GM23338 (cell line): ENCODE results near the gene CSTF3. TPM values are rescaled to one million over a fixed set of nuclear protein-coding genes. Genes with fewer than 3 reads are reported as not detected.
"Not testable (repeated sequence)": the region's sequence is repeated elsewhere in the genome, so short reads cannot be mapped to it uniquely, and the experiment has no call there.

Source experiments
- ATAC-seq: fragments of 200-7000 bp; cut with Tn5 transposase; 3 replicates; pipeline ENCODE4 v1.9.1; 2020
- DNase-seq: peaks from one replicate; pipeline ENCODE4 v3.0.0-alpha.2; 2015; ENCODE audit warnings: low spot score
- H2AFZ ChIP-seq: fragments of 200-600 bp; sonication (generic); 2 replicates; pipeline ENCODE4 v1.8.0; 2016; ENCODE audit warnings: antibody characterized with exemption, mild to moderate bottlenecking, moderate library complexity
- H3F3A ChIP-seq: fragments of 200-600 bp; sonication (generic); replicated peaks from 2 replicates; pipeline ENCODE4 v1.8.0; 2017; ENCODE audit warnings: antibody characterized with exemption, mixed run types, low read depth
- H3K27ac ChIP-seq: fragments of 200-600 bp; sonication (generic); 2 replicates; pipeline ENCODE4 v1.6.1; 2016; ENCODE audit warnings: low read depth
- H3K27me3 ChIP-seq: fragments of 200-600 bp; sonication (generic); 2 replicates; pipeline ENCODE4 v1.8.0; 2016; ENCODE audit warnings: mild to moderate bottlenecking, mixed run types, moderate library complexity; ENCODE audit not compliant: insufficient read depth
- H3K36me3 ChIP-seq: fragments of 200-600 bp; sonication (generic); 2 replicates; pipeline ENCODE4 v1.8.0; 2016; ENCODE audit warnings: mild to moderate bottlenecking; ENCODE audit not compliant: insufficient read depth
- H3K4me1 ChIP-seq: fragments of 200-600 bp; sonication (generic); 2 replicates; pipeline ENCODE4 v1.8.0; 2016; ENCODE audit warnings: mild to moderate bottlenecking, moderate library complexity; ENCODE audit not compliant: insufficient read depth
- H3K4me2 ChIP-seq: fragments of 200-600 bp; sonication (generic); 2 replicates; pipeline ENCODE4 v1.7.1; 2017; ENCODE audit warnings: mixed run types
- H3K4me3 ChIP-seq: fragments of 200-600 bp; sonication (generic); 2 replicates; pipeline ENCODE4 v1.6.1; 2016; ENCODE audit warnings: mixed run types
- H3K79me2 ChIP-seq: fragments of 200-600 bp; sonication (generic); replicated peaks from 2 replicates; pipeline ENCODE4 v1.8.0; 2017; ENCODE audit warnings: mild to moderate bottlenecking; ENCODE audit not compliant: insufficient read depth
- H3K9me2 ChIP-seq: fragments of 200-600 bp; sonication (generic); 2 replicates; pipeline ENCODE4 v1.8.0; 2017; ENCODE audit not compliant: insufficient read depth
- H4K20me1 ChIP-seq: fragments of 200-600 bp; sonication (generic); replicated peaks from 2 replicates; pipeline ENCODE4 v1.8.0; 2017; ENCODE audit warnings: mild to moderate bottlenecking; ENCODE audit not compliant: insufficient read depth
- H3K27ac Mint-ChIP-seq: 2 replicates; pipeline ENCODE4 v1.8.0; 2020; ENCODE audit warnings: inconsistent platforms, mild to moderate bottlenecking, moderate library complexity, mixed read lengths
- H3K27me3 Mint-ChIP-seq: 3 replicates; pipeline ENCODE4 v1.8.0; 2022; ENCODE audit warnings: low read depth, mild to moderate bottlenecking, moderate library complexity, mixed read lengths, inconsistent platforms; ENCODE audit not compliant: insufficient read depth, poor library complexity
- H3K36me3 Mint-ChIP-seq: 3 replicates; pipeline ENCODE4 v1.8.0; 2021; ENCODE audit warnings: low read depth, mild to moderate bottlenecking, inconsistent platforms, moderate library complexity, mixed read lengths
- H3K4me1 Mint-ChIP-seq: 3 replicates; pipeline ENCODE4 v1.8.0; 2020; ENCODE audit warnings: mild to moderate bottlenecking, inconsistent platforms, mixed read lengths
- H3K4me3 Mint-ChIP-seq: 3 replicates; pipeline ENCODE4 v1.8.0; 2021; ENCODE audit warnings: moderate library complexity, mild to moderate bottlenecking, inconsistent platforms, mixed read lengths
- H3K9me3 Mint-ChIP-seq: 3 replicates; pipeline ENCODE4 v1.8.0; 2020; ENCODE audit warnings: moderate library complexity, mild to moderate bottlenecking, inconsistent platforms, mixed read lengths
- EZH2 ChIP-seq: fragments of 200-600 bp; sonication (generic); IDR thresholded peaks from one replicate; pipeline ENCODE4 v1.8.0; 2017; ENCODE audit warnings: antibody characterized with exemption, mild to moderate bottlenecking, low read depth; ENCODE audit not compliant: unreplicated experiment
- JUNB ChIP-seq: IDR thresholded peaks from one replicate; pipeline ENCODE4 v1.6.1; 2016; ENCODE audit warnings: antibody characterized with exemption; ENCODE audit not compliant: unreplicated experiment
- NANOG ChIP-seq: IDR thresholded peaks from 2 replicates; pipeline ENCODE4 v1.6.1; 2016; ENCODE audit warnings: antibody characterized with exemption, borderline replicate concordance
- POLR2AphosphoS5 ChIP-seq: IDR thresholded peaks from 2 replicates; pipeline ENCODE4 v1.6.1; 2016; ENCODE audit warnings: antibody characterized with exemption, low read depth
- STAT1 ChIP-seq: IDR thresholded peaks from one replicate; pipeline ENCODE4 v1.6.1; 2016; ENCODE audit warnings: antibody characterized with exemption; ENCODE audit not compliant: unreplicated experiment
- ZNF114 ChIP-seq: fragments of 250-450 bp; sonication (Bioruptor Pico); IDR thresholded peaks from 2 replicates; pipeline ENCODE4 v1.5.0; 2020; ENCODE audit warnings: mild to moderate bottlenecking, moderate library complexity
- ZNF331 ChIP-seq: fragments of 250-450 bp; sonication (Bioruptor Pico); IDR thresholded peaks from 2 replicates; pipeline ENCODE4 v1.5.0; 2020; ENCODE audit warnings: low read depth, mild to moderate bottlenecking, moderate library complexity
- polyA plus RNA-seq: library from polyadenylated mRNA; unstranded; fragments of >200 nt; fragmentation: Nextera tagmentation; extraction: Ambion mirVana; gene quantifications from 2 replicates; pipeline ENCODE4 v1.2.1, GENCODE V29; 2016
- total RNA-seq: library from RNA; depleted of rRNA; stranded (reverse); fragments of >200 nt; shearing (Covaris generic); gene quantifications from 2 replicates; pipeline ENCODE4 v1.2.3, GENCODE V29; 2014
- TF ChIP-seq, protein P1 (sequence below): IDR thresholded peaks from 2 replicates; pipeline ENCODE4 v1.6.1; 2016; ENCODE audit warnings: antibody characterized with exemption
- TF ChIP-seq, protein P2 (sequence below): fragments of 250-450 bp; sonication (Bioruptor Pico); IDR thresholded peaks from 2 replicates; pipeline ENCODE4 v1.5.0; 2020; ENCODE audit warnings: mild to moderate bottlenecking, moderate library complexity

The CSTF3 gene
- total and polyA plus RNA-seq, 2 experiments from 2014 or later: 83.2 to 158 TPM

DNA sequence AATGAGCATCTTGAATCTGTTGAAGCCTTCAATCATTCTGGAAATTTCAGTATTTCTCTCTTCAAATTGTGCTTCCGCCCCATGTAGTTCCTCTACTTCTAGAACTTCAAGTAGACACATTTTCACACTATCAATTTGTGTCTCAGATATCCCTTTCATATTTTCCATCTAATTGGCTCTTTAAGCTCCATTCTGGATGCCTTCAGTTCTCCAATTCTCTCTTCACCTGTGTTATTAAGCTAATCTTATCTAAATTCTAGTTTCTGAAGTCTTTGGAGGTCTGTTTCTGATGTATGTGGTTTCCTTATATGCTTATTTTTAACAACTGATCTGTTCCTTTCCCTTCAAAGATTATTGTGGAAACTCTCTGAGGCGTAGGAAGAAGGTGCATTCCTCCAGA, 36.3 kb downstream of the CSTF3 start (continued):
- TF ChIP-seq, protein P1, sequence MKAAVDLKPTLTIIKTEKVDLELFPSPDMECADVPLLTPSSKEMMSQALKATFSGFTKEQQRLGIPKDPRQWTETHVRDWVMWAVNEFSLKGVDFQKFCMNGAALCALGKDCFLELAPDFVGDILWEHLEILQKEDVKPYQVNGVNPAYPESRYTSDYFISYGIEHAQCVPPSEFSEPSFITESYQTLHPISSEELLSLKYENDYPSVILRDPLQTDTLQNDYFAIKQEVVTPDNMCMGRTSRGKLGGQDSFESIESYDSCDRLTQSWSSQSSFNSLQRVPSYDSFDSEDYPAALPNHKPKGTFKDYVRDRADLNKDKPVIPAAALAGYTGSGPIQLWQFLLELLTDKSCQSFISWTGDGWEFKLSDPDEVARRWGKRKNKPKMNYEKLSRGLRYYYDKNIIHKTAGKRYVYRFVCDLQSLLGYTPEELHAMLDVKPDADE: no peak
- TF ChIP-seq ZNF114 (CRISPR knock-in tag) (no peak), POLR2AphosphoS5 (no peak)

DNA sequence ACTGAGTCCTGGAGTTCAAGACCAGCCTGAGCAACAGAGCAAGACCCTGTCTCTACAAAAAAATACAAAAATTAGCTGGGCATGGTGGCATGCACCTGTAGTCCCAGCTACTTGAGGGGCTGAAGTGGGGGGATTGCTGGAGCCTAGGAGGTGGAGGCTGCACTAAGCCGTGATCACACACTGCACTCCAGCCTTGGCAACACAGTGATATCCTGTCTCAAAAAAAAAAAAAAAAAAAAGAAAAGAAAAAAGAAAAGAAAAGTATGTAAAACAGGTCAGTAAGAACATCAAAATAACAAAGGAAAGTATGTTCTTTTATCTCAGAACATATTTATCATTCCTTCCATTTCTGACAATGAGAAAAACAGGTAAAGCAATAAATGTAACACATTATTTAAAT, 38.6 kb downstream of the CSTF3 start:
- peak overlapping the region; percentile 34 for H3K4me2 ChIP-seq
- not testable (repeated sequence) for H3K79me2 ChIP-seq, H3K9me2 ChIP-seq, H3K9me3 Mint-ChIP-seq, H3K36me3 ChIP-seq, H3F3A ChIP-seq, H4K20me1 ChIP-seq, H2AFZ ChIP-seq, H3K27me3 Mint-ChIP-seq, H3K27me3 ChIP-seq
- Mint-ChIP-seq H3K36me3 (peaks cover 11% of the 10 kb centered on the region; the same call in 2 of the 3 replicates), H3K27ac (peak overlapping the region; percentile 94), H3K4me3 (peak overlapping the region; percentile 19; the same call in 1 of the 3 replicates), H3K4me1 (peaks cover 45% of the 10 kb centered on the region)
- peaks cover 42% of the 10 kb centered on the region for H3K4me1 ChIP-seq
- H3K27ac ChIP-seq: peak overlapping the region; percentile 87
- 0 out of 2 replicates have a peak overlapping the region, but pooled peaks have one; percentile 1 for H3K4me3 ChIP-seq
- ATAC-seq (peak; percentile 82), DNase-seq (peak; percentile 66)

DNA sequence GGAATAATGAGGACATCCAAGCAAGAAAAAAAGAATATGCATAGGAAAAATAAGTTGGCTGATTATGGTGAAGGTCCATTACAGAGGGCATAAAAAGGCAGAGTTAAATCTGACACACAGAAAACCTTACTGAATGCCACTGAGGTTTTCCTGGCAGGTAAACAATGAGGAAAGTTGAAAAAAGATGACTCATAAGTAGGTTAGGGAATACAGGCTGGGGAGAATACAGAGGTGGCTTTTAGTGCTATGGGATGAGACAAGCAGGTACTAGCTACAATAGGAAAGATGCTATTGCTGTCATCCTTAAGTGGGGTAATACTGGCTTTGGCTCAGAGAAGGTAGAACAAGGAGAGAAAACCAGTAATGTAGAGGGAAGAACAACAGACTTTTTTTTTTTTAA, 44.7 kb downstream of the CSTF3 start:
- no peaks in the 10 kb centered on the region for H3K9me2 ChIP-seq
- Mint-ChIP-seq H3K36me3 (no peaks in the 10 kb centered on the region), H3K9me3 (no peaks in the 10 kb centered on the region), H3K4me3 (no peak overlapping the region), H3K4me1 (peaks cover 25% of the 10 kb centered on the region; the same call in 2 of the 3 replicates), H3K27me3 (no peaks in the 10 kb centered on the region), H3K27ac (peak overlapping the region; percentile 62)
- no peak overlapping the region for H3K4me2 ChIP-seq
- DNase-seq (no peak), ATAC-seq (peak; percentile 57; the same call in 2 of the 3 replicates)
- H3F3A ChIP-seq: no peaks in the 10 kb centered on the region
- H3K27ac ChIP-seq: 0 out of 2 replicates have a peak overlapping the region, but pooled peaks have one; percentile 1
- H3K27me3 ChIP-seq: no peaks in the 10 kb centered on the region
- H3K4me3 ChIP-seq: no peak overlapping the region
- no peaks in the 10 kb centered on the region for H4K20me1 ChIP-seq
- peaks cover 10% of the 10 kb centered on the region for H3K4me1 ChIP-seq
- H2AFZ ChIP-seq: no peak overlapping the region
- H3K36me3 ChIP-seq: no peaks in the 10 kb centered on the region
- no peaks in the 10 kb centered on the region for H3K79me2 ChIP-seq
- no peak for TF ChIP-seq EZH2
- TF ChIP-seq, protein P1: no peak
- TF ChIP-seq, protein P2, sequence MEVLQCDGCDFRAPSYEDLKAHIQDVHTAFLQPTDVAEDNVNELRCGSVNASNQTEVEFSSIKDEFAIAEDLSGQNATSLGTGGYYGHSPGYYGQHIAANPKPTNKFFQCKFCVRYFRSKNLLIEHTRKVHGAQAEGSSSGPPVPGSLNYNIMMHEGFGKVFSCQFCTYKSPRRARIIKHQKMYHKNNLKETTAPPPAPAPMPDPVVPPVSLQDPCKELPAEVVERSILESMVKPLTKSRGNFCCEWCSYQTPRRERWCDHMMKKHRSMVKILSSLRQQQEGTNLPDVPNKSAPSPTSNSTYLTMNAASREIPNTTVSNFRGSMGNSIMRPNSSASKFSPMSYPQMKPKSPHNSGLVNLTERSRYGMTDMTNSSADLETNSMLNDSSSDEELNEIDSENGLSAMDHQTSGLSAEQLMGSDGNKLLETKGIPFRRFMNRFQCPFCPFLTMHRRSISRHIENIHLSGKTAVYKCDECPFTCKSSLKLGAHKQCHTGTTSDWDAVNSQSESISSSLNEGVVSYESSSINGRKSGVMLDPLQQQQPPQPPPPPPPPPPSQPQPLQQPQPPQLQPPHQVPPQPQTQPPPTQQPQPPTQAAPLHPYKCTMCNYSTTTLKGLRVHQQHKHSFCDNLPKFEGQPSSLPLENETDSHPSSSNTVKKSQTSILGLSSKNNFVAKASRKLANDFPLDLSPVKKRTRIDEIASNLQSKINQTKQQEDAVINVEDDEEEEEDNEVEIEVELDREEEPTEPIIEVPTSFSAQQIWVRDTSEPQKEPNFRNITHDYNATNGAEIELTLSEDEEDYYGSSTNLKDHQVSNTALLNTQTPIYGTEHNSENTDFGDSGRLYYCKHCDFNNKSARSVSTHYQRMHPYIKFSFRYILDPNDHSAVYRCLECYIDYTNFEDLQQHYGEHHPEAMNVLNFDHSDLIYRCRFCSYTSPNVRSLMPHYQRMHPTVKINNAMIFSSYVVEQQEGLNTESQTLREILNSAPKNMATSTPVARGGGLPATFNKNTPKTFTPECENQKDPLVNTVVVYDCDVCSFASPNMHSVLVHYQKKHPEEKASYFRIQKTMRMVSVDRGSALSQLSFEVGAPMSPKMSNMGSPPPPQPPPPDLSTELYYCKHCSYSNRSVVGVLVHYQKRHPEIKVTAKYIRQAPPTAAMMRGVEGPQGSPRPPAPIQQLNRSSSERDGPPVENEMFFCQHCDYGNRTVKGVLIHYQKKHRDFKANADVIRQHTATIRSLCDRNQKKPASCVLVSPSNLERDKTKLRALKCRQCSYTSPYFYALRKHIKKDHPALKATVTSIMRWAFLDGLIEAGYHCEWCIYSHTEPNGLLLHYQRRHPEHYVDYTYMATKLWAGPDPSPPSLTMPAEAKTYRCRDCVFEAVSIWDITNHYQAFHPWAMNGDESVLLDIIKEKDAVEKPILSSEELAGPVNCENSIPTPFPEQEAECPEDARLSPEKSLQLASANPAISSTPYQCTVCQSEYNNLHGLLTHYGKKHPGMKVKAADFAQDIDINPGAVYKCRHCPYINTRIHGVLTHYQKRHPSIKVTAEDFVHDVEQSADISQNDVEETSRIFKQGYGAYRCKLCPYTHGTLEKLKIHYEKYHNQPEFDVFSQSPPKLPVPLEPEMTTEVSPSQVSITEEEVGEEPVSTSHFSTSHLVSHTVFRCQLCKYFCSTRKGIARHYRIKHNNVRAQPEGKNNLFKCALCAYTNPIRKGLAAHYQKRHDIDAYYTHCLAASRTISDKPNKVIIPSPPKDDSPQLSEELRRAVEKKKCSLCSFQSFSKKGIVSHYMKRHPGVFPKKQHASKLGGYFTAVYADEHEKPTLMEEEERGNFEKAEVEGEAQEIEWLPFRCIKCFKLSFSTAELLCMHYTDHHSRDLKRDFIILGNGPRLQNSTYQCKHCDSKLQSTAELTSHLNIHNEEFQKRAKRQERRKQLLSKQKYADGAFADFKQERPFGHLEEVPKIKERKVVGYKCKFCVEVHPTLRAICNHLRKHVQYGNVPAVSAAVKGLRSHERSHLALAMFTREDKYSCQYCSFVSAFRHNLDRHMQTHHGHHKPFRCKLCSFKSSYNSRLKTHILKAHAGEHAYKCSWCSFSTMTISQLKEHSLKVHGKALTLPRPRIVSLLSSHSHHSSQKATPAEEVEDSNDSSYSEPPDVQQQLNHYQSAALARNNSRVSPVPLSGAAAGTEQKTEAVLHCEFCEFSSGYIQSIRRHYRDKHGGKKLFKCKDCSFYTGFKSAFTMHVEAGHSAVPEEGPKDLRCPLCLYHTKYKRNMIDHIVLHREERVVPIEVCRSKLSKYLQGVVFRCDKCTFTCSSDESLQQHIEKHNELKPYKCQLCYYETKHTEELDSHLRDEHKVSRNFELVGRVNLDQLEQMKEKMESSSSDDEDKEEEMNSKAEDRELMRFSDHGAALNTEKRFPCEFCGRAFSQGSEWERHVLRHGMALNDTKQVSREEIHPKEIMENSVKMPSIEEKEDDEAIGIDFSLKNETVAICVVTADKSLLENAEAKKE (CRISPR knock-in tag): no peak
- TF ChIP-seq JUNB: no peak
- TF ChIP-seq ZNF331 (CRISPR knock-in tag): no peak
- no peak for TF ChIP-seq NANOG
- TF ChIP-seq STAT1: no peak
- no peak for TF ChIP-seq POLR2AphosphoS5
